GM21526 (cell line): ENCODE results near the gene ACVR1.
"Not testable (repeated sequence)": the region's sequence is repeated elsewhere in the genome, so short reads cannot be mapped to it uniquely, and the experiment has no call there.

Experiments used
- ATAC-seq: cut with Tn5 transposase; IDR thresholded peaks from one replicate; pipeline ENCODE4 v1.9.1; 2021; ENCODE audit warnings: moderate library complexity; ENCODE audit not compliant: unreplicated experiment, low FRiP score

Gene ACVR1

DNA sequence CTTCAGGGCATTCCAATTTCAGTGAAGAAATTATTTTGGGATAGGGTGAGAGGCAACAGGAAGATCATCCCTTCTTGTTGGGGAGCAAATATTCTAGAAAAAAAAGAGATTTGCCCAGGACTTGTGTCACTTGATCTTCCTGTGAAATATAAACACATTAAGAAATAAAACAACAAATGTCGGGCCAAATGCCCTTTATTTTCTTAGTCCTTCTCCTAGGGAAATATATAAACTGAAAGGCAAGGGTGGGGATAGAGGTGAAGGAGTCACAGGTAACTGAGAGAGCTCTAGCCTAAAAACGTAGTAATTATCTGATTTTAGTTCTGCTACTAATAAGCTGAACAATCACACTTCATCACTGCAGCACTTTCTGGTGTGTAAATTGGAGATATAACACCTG is 142.9 kb downstream of the ACVR1 start:
- ATAC-seq, result no peak

DNA sequence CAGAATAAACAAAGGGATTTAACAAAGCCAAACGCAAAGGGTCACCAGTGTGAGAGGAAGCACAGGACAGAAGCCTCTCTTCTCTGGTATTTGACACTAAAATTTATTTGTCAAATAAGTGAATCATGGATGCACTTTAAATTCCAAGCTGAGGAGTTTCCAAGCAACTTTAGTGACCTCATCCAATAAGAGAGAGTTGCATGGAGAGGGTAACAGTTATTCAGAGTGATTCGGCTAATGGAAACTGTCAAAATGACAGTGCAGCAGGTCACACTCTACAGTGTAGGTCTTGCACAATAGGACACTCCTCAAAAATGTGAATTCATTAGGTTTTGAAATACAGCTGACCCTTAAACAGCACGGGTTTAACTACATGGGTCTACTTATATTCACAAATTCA is 143.5 kb downstream of the ACVR1 start:
- ATAC-seq, result no peak

DNA sequence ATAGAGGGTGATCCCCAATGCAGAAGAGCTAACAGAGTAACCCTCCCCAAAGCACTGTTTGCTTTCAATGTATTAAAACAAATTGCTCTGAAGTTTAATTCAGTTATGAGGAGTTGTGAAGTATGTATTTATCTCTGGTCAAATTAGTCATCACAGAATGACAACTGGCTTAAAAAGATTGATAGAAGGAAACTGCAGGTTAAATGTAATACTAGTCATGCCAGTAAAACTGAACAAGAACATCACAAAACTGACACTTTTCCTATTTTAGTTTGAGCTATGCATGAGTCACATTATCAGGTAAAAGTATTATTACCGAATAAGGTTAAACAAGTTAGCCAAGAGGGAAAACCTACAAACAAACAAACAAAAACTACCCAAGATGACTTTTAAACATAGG is 148.4 kb downstream of the ACVR1 start:
- ATAC-seq, result no peak

DNA sequence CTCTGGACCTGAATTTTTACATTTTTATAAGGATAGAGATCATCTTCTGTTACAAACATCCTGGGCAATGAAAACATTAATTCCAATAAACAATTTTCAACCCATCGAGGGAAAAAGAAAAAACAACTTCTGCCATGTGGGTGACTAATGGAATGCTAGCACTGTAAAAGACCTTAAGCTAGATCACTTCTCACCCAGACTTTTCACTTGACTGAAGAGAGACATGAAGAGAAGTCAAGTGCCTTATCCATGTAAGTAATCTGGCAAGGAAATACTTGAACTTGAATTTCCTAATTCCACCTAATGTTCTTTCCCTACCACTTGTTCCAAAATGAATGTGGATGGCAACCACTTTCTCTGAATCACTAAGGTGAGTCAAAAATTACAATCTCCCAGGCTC is 149.2 kb downstream of the ACVR1 start:
- no peak for ATAC-seq

DNA sequence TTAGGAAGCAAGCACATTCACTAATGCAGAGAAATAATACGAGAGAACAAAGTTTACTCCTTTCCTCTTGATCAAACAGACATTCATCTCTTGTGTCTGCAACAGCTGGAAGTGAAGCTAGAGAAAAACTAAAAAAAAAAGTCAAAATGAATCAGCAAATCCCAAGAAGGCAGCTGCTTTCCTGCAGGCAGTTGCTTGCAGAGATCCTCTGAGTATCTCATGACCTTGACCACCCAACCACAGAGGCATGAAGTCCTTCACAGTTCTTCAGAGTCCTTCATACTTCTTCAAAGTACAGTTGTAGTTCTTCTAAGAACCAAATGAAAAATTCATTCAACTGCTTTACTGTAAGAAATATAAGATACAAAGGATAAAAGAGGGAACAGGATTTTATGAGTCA is 150.3 kb downstream of the ACVR1 start:
- ATAC-seq, result no peak

DNA sequence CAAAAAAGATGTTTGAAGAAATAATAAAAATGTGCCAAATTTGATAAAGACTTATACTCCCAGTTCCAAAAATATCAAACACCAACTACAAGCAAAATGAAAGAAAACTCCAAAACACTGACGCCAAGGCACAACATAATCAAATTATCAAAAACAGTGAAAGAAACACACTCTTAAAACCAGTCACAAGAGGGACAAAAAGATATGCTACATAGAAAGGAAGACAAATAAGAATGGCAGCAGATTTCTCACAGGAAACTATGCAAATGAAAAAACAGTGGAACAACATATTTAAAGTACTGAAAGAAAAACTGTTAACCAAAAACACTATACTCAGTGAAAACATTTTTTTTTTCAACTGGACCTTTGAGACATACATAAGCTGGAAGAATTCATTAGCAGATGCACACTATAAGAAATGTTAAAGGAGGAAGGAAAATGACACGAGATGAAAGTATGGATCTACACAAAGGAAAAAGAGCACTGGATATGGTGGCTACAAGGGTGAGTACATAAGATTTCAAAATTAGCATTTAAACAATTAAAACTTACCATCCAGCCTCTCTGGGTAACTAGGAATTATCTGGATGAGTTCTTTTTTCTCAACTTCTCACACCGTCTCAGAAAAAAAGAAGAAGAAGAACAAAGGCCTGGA is 153.4 kb downstream of the ACVR1 start:
- ATAC-seq, result no peak

DNA sequence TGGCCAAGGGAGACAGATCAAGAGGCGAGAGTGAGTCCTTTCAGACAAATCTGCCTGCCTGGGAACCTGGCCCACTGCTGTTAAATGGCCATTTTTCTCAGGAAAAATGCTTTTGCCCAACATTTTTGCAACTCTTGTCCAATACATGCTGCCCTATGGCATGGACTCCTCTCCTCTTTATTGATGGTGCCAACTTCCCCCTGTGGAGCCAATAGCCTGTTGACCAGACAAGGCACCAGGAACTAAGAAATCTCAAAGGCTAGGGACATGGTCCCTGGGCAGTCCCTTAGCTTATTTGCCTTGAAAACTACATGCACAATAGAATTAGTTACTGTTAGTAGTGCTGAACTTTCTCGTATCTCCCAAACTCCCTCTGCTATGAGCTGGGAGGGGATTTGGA is 155.6 kb downstream of the ACVR1 start:
- ATAC-seq, result no peak

DNA sequence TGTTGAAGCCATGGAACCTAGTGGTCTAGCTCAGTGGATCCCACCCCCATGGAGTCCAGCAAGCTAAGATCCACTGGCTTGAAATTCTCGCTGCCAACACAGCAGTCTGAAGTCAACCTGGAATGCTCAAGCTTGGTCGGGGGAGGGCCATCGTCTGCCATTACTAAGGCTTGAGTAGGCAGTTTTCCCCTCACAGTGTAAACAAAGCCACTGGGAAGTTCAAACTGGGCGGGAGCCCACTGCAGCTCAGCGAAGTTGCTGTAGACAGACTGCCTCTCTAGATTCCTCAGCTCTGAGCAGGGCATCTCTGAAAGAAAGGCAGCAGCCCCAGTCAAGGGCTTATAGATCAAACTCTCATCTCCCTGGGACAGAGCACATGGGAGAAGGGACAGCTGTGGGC is 171.5 kb downstream of the ACVR1 start:
- ATAC-seq, result not testable (repeated sequence)

DNA sequence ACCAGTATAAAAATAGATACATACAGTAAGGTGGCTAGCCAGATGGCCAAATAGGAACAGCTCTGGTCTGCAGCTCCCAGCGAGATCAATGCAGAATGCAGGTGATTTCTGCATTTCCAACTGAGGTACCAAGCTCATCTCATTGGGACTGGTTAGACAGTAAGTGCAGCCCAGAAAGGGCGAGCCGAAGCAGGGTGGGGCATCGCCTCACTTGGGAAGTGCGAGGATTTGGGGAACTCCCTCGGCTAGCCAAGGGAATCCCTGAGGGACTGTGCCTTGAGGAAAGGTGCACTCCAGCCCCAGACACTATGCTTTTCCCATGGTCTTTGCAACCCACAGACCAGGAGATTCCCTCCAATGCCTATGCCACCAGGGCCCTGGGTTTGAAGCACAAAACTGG is 172.0 kb downstream of the ACVR1 start:
- not testable (repeated sequence) for ATAC-seq

DNA sequence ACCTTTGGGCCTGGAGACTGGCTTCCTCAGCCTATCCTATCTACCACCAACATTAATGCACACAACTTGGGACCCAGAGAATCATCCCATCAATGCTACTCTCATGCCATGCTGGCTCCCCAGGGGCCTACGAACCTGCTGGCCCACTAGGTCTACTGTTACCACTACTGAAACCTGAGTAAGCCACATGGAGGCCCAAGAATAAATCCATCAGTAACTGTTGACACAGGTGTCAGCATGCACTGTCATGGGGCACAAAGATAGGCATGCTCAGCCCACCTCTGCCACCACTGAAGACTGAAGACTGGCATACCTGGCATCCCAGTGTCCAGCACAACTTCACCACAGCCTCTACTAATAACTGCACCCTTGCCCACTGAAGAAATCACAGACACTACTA is 176.3 kb downstream of the ACVR1 start:
- no peak for ATAC-seq

DNA sequence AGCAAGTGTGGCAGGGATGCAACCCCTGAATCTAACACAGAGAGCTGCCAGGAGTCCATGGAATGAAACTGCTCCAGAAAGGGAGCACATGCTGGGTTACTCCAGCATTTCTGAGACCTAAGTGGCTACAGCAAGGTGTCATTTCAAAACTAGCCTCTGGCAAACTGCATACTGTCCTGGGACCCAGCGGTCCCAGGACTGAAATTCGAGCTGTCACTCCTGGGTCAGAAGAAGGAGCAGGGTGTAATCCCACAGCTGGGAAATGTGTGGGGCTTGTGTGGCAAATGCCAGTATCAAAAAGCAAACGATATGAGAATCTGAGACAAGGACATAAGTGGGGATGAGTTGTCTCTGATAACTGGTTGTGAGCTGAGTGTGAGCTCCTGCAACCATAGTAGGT is 177.1 kb downstream of the ACVR1 start:
- ATAC-seq, result no peak

DNA sequence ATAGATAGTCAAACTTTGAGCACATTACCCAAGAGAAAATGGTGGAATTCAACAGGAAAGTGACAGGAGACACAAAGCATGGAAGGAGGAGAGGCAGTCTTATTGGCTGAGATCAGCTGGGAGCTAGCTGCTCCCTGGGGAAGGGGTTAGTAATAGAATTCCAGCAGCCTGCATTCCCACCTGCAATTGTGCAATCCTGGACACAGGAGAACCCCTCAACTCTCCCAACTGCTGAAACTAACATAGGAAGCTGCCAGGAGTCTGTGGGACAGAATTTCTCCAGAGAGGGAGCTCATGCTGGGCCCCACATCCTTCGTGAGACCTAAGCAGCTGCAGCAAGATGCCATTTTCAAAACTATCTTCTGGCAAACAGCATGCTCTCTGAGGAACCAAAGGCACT is 177.7 kb downstream of the ACVR1 start:
- no peak for ATAC-seq

DNA sequence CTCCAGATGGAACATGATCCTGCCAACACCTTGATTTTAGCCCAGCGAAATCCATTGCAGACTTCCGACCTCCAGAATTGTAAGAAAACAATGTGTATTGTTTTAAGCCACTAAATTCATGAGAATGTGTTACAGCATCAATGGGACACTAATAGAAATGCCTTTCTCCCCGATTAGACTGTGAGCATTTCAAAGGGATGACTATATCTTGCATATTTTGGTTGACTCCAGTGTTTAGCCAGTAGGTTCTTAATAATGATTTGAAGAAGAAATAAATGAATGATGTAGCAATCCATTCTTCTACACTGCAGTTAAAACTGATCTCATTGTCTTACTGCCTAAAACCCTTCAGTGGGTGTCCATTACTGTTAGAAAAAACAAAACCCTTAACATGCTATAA is 180.1 kb downstream of the ACVR1 start:
- no peak for ATAC-seq

DNA sequence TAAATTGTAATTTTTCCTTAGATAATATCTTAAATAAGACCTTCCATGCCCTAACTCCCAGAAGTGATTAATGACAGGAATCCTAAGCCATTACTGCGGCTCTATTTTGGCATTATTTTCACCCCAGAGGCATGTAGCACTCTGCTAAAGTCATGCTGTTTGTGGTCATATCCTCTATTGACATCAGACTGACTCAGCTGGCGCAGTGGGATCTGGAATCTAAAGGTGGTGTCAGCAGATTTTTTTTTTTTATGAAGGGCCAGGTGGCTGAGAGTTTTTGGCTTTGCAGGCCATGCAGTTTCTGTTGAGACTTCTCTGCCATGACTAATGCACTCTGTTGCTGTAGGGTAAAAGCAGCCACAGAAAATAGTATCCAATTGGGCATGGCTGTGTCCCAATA is 183.4 kb downstream of the ACVR1 start:
- ATAC-seq, result no peak

DNA sequence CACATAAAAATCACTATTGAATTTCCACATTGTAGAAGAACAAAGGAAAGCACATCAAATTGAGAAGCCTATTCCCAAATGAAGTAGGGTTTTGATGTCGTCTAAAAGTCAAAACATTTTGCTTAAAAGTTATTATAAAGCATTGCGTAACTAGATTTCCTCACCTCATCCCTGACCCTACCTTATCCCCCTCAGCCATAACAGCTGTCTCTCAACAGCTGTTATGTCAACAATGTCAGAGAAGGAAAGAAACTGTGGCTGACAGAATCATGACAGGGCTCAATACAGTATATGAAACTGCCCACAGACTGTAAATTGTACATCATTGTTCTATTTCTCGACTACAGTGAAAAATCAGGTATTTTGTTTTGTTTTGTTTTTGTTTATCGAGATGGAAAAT is 184.4 kb downstream of the ACVR1 start:
- ATAC-seq, result no peak

DNA sequence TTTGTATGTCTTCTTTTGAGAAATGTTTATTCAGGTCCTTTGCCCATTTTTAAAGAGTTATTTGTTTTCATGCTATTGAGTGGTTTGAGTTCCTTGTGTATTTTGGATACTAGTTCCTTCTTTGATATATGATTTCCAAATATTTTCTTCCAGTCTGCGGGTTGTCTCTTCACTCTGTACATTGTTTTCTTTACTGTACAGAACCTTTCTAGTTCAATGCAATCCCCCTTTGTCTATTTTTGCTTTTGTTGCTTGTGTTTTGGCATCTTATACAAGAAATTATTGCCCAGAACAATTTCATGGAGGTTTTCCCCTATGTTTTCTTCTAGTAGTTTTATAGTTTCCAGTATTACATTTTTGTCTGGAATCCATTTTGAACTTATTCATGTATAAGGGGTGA is 185.0 kb downstream of the ACVR1 start:
- no peak for ATAC-seq
